NCI-H510A treated with DMSO at 0.1 percent for 48 hours (cell line): ENCODE measurements around the gene NRCAM.
A peak's percentile ranks its signal among the peaks of the same experiment; 100 is the strongest.

ENCODE experiments used
- DNase-seq: peaks from one replicate; lab custom pipeline; 2025; lab: John Stamatoyannopoulos, UW

Gene NRCAM

DNA sequence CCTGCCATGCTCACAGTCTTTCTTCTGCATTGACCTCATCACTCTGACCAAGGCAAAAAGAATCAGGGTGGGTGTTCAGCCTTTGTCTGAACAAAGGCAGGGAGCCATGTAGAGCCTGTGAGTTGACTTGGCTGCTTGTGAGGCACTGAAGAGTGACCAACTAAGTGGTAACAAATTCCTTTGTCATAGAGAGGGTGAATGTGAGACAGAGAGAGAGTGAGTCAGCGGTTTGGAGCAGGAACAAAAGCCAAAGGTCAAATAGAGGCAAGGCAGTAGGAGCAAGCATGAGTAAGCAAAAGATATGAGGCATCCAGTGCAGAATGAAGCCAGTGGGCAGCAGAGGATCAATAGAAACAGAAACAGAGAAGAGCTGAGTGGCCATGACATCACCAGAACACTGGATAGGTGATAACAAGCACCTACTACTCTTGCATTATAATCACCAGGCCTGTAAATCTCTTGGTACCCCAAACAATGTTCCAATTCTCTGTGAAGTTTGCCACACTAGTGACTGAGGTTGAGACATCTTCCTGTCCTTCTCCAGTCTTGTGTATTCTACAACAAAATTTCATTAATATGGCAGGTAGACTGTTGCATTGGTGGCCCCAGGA is 209.9 kb downstream of the NRCAM start:
- DNase-seq = peak; percentile 22

DNA sequence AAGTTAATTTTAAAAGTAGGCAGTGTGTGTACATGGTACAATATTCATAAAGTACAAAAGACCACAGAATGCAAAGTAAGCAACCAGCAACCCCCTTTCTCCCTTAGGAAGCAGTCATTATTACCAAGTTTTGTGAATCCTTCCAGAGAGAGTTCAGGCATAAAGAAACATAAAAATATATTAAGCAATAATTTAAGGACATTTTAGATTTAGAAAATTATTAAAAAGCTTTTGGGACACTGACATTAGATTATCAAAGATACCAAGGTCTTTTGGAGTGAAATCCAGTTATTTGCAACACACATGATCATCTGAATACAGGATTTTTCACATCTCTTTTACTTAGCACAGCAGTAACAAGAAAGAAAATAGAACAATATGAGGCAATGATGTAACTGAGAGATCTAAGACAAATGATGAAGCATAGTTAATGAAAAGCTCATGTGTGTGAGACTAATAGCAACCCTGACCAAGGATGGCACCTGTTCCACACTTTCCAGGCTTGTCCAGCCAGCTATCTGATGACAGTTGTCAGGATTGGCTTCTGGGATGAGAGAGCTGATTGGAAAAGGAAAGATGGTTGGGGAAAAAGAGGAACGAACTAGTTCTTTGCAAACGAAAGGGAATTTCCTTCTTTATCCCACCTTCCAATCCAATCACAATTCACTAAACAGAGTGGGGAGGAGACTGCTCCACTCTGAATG is 210.6 kb downstream of the NRCAM start:
- no peak for DNase-seq

GRCh38 chr7:108244110-108244509 is 212.1 kb downstream of the NRCAM start:
- no peak for DNase-seq

DNA sequence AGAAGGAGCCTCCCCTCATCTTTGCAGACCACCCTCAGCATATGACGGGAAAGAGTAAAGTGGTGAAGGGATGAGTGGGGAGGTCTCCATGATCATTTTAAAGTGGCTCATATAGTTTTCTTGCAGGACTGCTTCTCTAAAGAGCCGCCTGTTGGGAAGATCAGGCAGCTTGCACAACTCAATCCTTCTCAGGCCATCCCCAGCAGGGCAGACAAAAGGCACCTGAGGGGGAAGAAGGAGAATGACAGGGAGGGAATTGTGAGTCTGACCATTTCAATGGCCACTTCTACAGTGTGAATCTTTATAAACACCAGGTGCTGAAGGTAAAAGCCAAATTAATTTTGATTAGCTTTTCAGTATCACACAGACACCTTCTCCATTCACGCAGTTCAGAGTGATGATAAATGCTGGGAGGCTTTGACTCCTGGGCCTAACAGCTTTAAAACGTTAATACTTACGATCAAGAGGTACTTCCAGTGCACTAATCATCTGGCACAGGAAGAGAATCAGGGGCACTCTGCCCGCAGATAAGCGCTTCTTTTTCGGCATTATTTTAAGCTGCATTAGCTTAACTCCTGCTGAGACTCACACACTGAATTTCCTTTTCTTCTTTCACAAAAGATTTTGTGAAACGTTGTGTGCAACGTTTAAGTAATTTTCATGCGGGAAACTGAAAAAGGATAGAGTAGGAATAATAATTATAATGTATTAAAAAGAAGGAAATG is 216.6 kb downstream of the NRCAM start:
- no peak for DNase-seq

- no peak for DNase-seq
These were observed 219.4 kb downstream of the NRCAM start for GRCh38 chr7:108236681-108237415.

GRCh38 chr7:108235451-108236061 is 220.7 kb downstream of the NRCAM start:
- DNase-seq = no peak

DNA sequence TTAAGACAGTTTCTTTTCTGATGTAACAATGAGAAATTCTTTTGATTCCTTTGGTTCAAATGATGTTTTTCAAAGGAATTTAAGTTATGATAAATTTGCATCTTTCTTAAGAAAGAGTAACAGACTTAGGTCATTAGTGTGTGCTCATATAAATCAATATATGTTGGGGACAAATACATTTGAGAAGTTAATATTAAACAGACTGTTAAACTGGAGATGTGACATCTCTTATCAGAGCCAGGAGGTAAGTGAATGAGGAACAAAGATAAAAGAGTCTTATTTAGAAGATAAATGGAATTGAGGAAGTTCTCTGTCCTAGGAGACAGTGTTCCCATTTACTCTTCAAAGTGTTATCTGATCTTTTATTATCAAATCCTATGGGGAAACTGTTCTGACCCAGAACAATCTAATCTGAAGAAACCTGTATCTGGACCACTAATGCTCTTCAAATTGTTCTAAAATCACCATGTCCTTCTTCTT is 221.2 kb downstream of the NRCAM start:
- DNase-seq = no peak

- no peak for DNase-seq
These were observed 222.0 kb downstream of the NRCAM start for GRCh38 chr7:108234281-108234680.

- no peak for DNase-seq
These were observed 224.2 kb downstream of the NRCAM start for GRCh38 chr7:108232076-108232475.

GRCh38 chr7:108231221-108231620 is 225.0 kb downstream of the NRCAM start:
- DNase-seq = no peak

DNA sequence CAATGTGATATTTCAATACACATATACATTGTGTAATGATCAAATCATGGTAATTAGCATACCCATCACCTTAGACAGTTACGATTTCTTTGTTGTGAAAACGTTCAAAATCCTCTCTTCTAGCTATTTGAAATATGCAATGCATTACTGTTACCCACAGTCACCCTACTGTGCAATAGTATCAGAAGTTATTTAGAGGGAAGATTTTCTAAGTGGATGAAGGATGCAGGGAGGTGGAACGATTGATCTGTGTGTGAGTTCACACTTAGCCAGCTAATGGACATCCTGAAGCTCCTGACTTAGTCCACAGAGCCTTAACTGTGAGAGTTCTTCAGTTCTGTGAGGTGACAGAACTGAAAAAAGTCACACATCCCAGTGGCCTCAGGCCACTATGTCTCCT is 228.9 kb downstream of the NRCAM start:
- no peak for DNase-seq

DNA sequence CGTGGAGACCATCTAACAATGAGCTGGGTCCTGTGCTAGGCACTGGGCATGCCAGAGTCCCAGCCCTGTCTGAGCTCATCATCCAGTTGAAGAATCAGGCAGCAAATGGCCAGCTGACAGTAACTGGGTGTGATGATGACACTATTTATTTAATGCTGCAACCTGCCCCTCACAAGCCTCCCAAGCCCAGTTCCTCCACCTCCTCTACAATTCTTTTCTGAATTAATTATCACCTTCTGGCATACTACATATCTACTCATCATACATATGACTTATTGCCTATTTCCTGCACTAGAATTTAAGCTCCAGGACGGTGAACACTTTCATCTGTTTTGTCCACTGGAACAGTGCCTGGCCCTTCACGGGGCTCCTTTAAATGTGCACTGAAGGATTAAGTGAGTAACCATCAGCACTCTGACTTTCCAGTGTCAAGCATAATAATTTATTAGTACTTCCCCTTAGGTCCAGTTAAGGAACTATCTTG is 229.4 kb downstream of the NRCAM start:
- no peak for DNase-seq

GRCh38 chr7:108225531-108226181 is 230.6 kb downstream of the NRCAM start:
- DNase-seq = no peak

- no peak for DNase-seq
These were observed 231.8 kb downstream of the NRCAM start for GRCh38 chr7:108224387-108224786.

- no peak for DNase-seq
These were observed 233.9 kb downstream of the NRCAM start for GRCh38 chr7:108222236-108222892.

GRCh38 chr7:108211382-108212201 is 244.6 kb downstream of the NRCAM start:
- DNase-seq = peak; percentile 92

GRCh38 chr7:108210796-108211195 is 245.4 kb downstream of the NRCAM start:
- no peak for DNase-seq

- DNase-seq = no peak
These were observed 250.9 kb downstream of the NRCAM start for GRCh38 chr7:108205311-108205710.

DNA sequence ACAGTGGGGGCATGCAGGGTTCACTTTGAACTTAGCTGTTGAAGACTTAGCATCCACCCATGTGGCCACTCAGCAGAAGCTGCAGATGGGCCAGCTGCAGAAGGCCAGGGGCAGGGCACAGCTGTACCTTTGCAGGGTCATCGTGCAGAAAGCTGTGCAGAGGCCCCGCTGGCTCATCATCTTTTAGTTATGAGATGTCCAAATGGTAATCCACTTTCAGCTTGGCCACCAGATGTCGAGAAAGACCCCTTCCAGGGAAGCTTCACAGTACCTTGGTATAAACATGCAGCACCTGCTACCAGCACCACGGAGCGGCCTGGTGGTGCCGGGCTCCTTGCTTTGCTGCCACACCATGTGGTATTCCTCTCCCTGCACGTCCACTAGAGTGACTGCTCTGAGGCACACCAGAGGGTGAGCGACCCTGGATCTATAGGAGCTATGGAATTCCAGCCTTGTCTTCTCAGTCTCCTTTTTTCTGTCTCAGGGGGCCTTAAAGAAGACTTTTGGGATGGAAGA is 251.9 kb downstream of the NRCAM start:
- DNase-seq = no peak

- DNase-seq = peak; percentile 34
These were observed 252.7 kb downstream of the NRCAM start for GRCh38 chr7:108203537-108203936.
